Stimulated activated memory B cell treated with anti-CD40 and anti-IgM and Interleukin-4, amounts not matched to agents 10 μg/mL and 1 μg/mL and 100 μg/mL, for 72 hours (primary cell): ENCODE data around the gene MTA1.

Experiments used
- ATAC-seq: fragments of 150-1000 bp; cut with Tn5 transposase; 2 replicates; pipeline ENCODE4 v1.10.0; 2021
- H3K27ac Mint-ChIP-seq: one replicate; pipeline ENCODE4 v1.8.0; 2022; ENCODE audit warnings: mild to moderate bottlenecking, mixed read lengths
- H3K27me3 Mint-ChIP-seq: one replicate; pipeline ENCODE4 v1.8.0; 2022; ENCODE audit warnings: mixed read lengths
- H3K36me3 Mint-ChIP-seq: one replicate; pipeline ENCODE4 v1.8.0; 2022; ENCODE audit warnings: mixed read lengths
- H3K4me1 Mint-ChIP-seq: one replicate; pipeline ENCODE4 v1.8.0; 2022; ENCODE audit warnings: mixed read lengths
- H3K4me3 Mint-ChIP-seq: one replicate; pipeline ENCODE4 v1.8.0; 2022; ENCODE audit warnings: mild to moderate bottlenecking, moderate library complexity, mixed read lengths
- H3K9me3 Mint-ChIP-seq: one replicate; pipeline ENCODE4 v1.8.0; 2022; ENCODE audit warnings: mixed read lengths

Gene MTA1

GRCh38 chr14:105466531-105467248 is 47.1 kb downstream of the MTA1 start:
- Mint-ChIP-seq H3K4me3 (no peak overlapping the region), H3K9me3 (no peaks in the 10 kb centered on the region), H3K36me3 (peaks cover 19% of the 10 kb centered on the region), H3K27ac (no peak overlapping the region), H3K27me3 (no peaks in the 10 kb centered on the region), H3K4me1 (peaks cover 2% of the 10 kb centered on the region)
- peak; percentile 17 for ATAC-seq

GRCh38 chr14:105467249-105467941 is 47.8 kb downstream of the MTA1 start:
- H3K9me3 Mint-ChIP-seq, result no peaks in the 10 kb centered on the region
- ATAC-seq, result no peak
- no peaks in the 10 kb centered on the region for H3K27me3 Mint-ChIP-seq
- H3K36me3 Mint-ChIP-seq, result peaks cover 17% of the 10 kb centered on the region
- H3K27ac Mint-ChIP-seq, result no peak overlapping the region
- peaks cover 6% of the 10 kb centered on the region for H3K4me1 Mint-ChIP-seq
- H3K4me3 Mint-ChIP-seq, result no peak overlapping the region

GRCh38 chr14:105467942-105468471 is 48.4 kb downstream of the MTA1 start:
- Mint-ChIP-seq H3K4me3 (no peak overlapping the region), H3K36me3 (peaks cover 13% of the 10 kb centered on the region), H3K4me1 (peaks cover 11% of the 10 kb centered on the region), H3K9me3 (no peaks in the 10 kb centered on the region), H3K27me3 (no peaks in the 10 kb centered on the region), H3K27ac (no peak overlapping the region)
- no peak for ATAC-seq

- no peak for ATAC-seq
- no peak overlapping the region for H3K27ac Mint-ChIP-seq
- peaks cover 6% of the 10 kb centered on the region for H3K36me3 Mint-ChIP-seq
- H3K4me3 Mint-ChIP-seq, result no peak overlapping the region
- H3K4me1 Mint-ChIP-seq, result peaks cover 16% of the 10 kb centered on the region
- no peaks in the 10 kb centered on the region for H3K27me3 Mint-ChIP-seq
- no peaks in the 10 kb centered on the region for H3K9me3 Mint-ChIP-seq
Observed at GRCh38 chr14:105468621-105469241, 49.1 kb downstream of the MTA1 start.

GRCh38 chr14:105469456-105470349 is 50.1 kb downstream of the MTA1 start:
- H3K4me3 Mint-ChIP-seq, result no peak overlapping the region
- no peaks in the 10 kb centered on the region for H3K9me3 Mint-ChIP-seq
- peaks cover 5% of the 10 kb centered on the region for H3K36me3 Mint-ChIP-seq
- peaks cover 19% of the 10 kb centered on the region for H3K4me1 Mint-ChIP-seq
- H3K27ac Mint-ChIP-seq, result no peak overlapping the region
- H3K27me3 Mint-ChIP-seq, result no peaks in the 10 kb centered on the region
- ATAC-seq, result no peak

- peaks cover under 1% of the 10 kb centered on the region for H3K36me3 Mint-ChIP-seq
- H3K4me1 Mint-ChIP-seq, result peaks cover 19% of the 10 kb centered on the region
- ATAC-seq, result no peak
- no peak overlapping the region for H3K27ac Mint-ChIP-seq
- no peak overlapping the region for H3K4me3 Mint-ChIP-seq
- H3K27me3 Mint-ChIP-seq, result no peaks in the 10 kb centered on the region
- H3K9me3 Mint-ChIP-seq, result no peaks in the 10 kb centered on the region
Observed at GRCh38 chr14:105470350-105471296, 51.0 kb downstream of the MTA1 start.

- H3K4me3 Mint-ChIP-seq, result no peak overlapping the region
- no peak overlapping the region for H3K27ac Mint-ChIP-seq
- ATAC-seq, result no peak
- no peaks in the 10 kb centered on the region for H3K27me3 Mint-ChIP-seq
- H3K9me3 Mint-ChIP-seq, result no peaks in the 10 kb centered on the region
- H3K4me1 Mint-ChIP-seq, result peaks cover 19% of the 10 kb centered on the region
- H3K36me3 Mint-ChIP-seq, result no peaks in the 10 kb centered on the region
Observed at GRCh38 chr14:105471297-105471821, 51.7 kb downstream of the MTA1 start.

- Mint-ChIP-seq H3K4me1 (peaks cover 25% of the 10 kb centered on the region), H3K27me3 (peaks cover under 1% of the 10 kb centered on the region), H3K36me3 (no peaks in the 10 kb centered on the region), H3K27ac (no peak overlapping the region), H3K9me3 (no peaks in the 10 kb centered on the region), H3K4me3 (no peak overlapping the region)
- no peak for ATAC-seq
Observed at GRCh38 chr14:105471823-105472485, 52.3 kb downstream of the MTA1 start.

- Mint-ChIP-seq H3K27me3 (peaks cover 6% of the 10 kb centered on the region), H3K36me3 (peaks cover 5% of the 10 kb centered on the region), H3K9me3 (peaks cover 3% of the 10 kb centered on the region), H3K4me1 (peaks cover 31% of the 10 kb centered on the region), H3K27ac (no peak overlapping the region), H3K4me3 (no peak overlapping the region)
- ATAC-seq, result no peak
Observed at GRCh38 chr14:105472486-105472991, 52.9 kb downstream of the MTA1 start.

- ATAC-seq, result no peak
- Mint-ChIP-seq H3K27me3 (peaks cover 9% of the 10 kb centered on the region), H3K36me3 (peaks cover 5% of the 10 kb centered on the region), H3K4me3 (peak overlapping the region; percentile 75), H3K27ac (peak overlapping the region; percentile 35), H3K4me1 (peaks cover 35% of the 10 kb centered on the region), H3K9me3 (peaks cover 4% of the 10 kb centered on the region)
Observed at GRCh38 chr14:105473033-105473676, 53.5 kb downstream of the MTA1 start.

GRCh38 chr14:105473677-105474482 is 54.3 kb downstream of the MTA1 start:
- Mint-ChIP-seq H3K4me3 (peak overlapping the region; percentile 75), H3K27ac (peak overlapping the region; percentile 35), H3K9me3 (peaks cover 4% of the 10 kb centered on the region)

More at GRCh38 chr14:105473677-105474482, 54.3 kb downstream of the MTA1 start:
- Mint-ChIP-seq H3K36me3 (peaks cover 5% of the 10 kb centered on the region), H3K4me1 (peaks cover 35% of the 10 kb centered on the region), H3K27me3 (peaks cover 9% of the 10 kb centered on the region)
- ATAC-seq, result peak; percentile 54
